ENCODE measurements around the gene LENEP.

LENEP gene

GRCh38 chr1:154955718-154956543, 37.5 kb upstream of the LENEP start, which contains the start of gene PBXIP1:
TSS of gene PBXIP1 (minus strand) at chr1:154956099. CDS start at chr1:154953721, 2,378 bp downstream.
- DNase-seq = peak; percentile 89
- Mint-ChIP-seq H3K4me1 (peaks cover 84% of the 10 kb centered on the region), H3K27me3 (no peaks in the 10 kb centered on the region)

GRCh38 chr1:154956544-154956941, 36.8 kb upstream of the LENEP start:
- peaks cover 41% of the 10 kb centered on the region for H3K36me3 Mint-ChIP-seq
- no peaks in the 10 kb centered on the region for H3K27me3 Mint-ChIP-seq
- no peaks in the 10 kb centered on the region for H3K9me3 Mint-ChIP-seq
- H3K27ac Mint-ChIP-seq = peak overlapping the region; percentile 69
- H3K4me3 Mint-ChIP-seq = peak overlapping the region; percentile 88
- peaks cover 80% of the 10 kb centered on the region for H3K4me1 Mint-ChIP-seq
- DNase-seq = no peak
- CTCF ChIA-PET = interaction anchor here (0.7 to 2.8 kb wide), 4 partner anchors 17 to 101 kb away, joined by 3 to 17 read pairs (median 4); partner anchors contain the start of gene CKS1B

More at GRCh38 chr1:154955718-154956543, 37.5 kb upstream of the LENEP start, which contains the start of gene PBXIP1:
- Mint-ChIP-seq H3K27ac (peak within 1 kb of the TSS; percentile 93), H3K36me3 (peaks cover 41% of the 10 kb centered on the region), H3K9me3 (no peaks in the 10 kb centered on the region), H3K4me3 (peak within 1 kb of the TSS; percentile 88)
- CTCF ChIA-PET = interaction anchor here (0.7 to 2.8 kb wide), 12 partner anchors 18 to 286 kb away, joined by 3 to 17 read pairs (median 4); partner anchors contain the start of gene CKS1B

GRCh38 chr1:154957091-154957657, 36.2 kb upstream of the LENEP start:
- Mint-ChIP-seq H3K4me1 (peaks cover 75% of the 10 kb centered on the region), H3K36me3 (peaks cover 42% of the 10 kb centered on the region), H3K27ac (peak overlapping the region; percentile 69), H3K9me3 (no peaks in the 10 kb centered on the region), H3K4me3 (no peak overlapping the region), H3K27me3 (no peaks in the 10 kb centered on the region)
- DNase-seq = no peak
- CTCF ChIA-PET = no interaction called here

- CTCF ChIA-PET = no interaction called here
Measured at GRCh38 chr1:154958036-154958435, 35.4 kb upstream of the LENEP start.

GRCh38 chr1:154958681-154959425, 34.5 kb upstream of the LENEP start:
- no peak for DNase-seq
- H3K27ac Mint-ChIP-seq = peak overlapping the region; percentile 33
- CTCF ChIA-PET = no interaction called here
- peak overlapping the region; percentile 51 for H3K4me3 Mint-ChIP-seq
- no peaks in the 10 kb centered on the region for H3K9me3 Mint-ChIP-seq
- peaks cover 42% of the 10 kb centered on the region for H3K36me3 Mint-ChIP-seq
- H3K27me3 Mint-ChIP-seq = no peaks in the 10 kb centered on the region
- H3K4me1 Mint-ChIP-seq = peaks cover 74% of the 10 kb centered on the region

More at GRCh38 chr1:154958036-154958435, 35.4 kb upstream of the LENEP start:
- Mint-ChIP-seq H3K27ac (peak overlapping the region; percentile 33), H3K4me1 (peaks cover 74% of the 10 kb centered on the region), H3K9me3 (no peaks in the 10 kb centered on the region), H3K27me3 (no peaks in the 10 kb centered on the region), H3K36me3 (peaks cover 41% of the 10 kb centered on the region), H3K4me3 (no peak overlapping the region)
- DNase-seq = no peak

GRCh38 chr1:154959426-154959780, 34.0 kb upstream of the LENEP start:
- CTCF ChIA-PET = no interaction called here
- Mint-ChIP-seq H3K4me1 (peaks cover 71% of the 10 kb centered on the region), H3K9me3 (no peaks in the 10 kb centered on the region), H3K27ac (peak overlapping the region; percentile 33), H3K4me3 (peak overlapping the region; percentile 96), H3K36me3 (peaks cover 38% of the 10 kb centered on the region), H3K27me3 (no peaks in the 10 kb centered on the region)
- DNase-seq = no peak

GRCh38 chr1:154960446-154961136, 32.8 kb upstream of the LENEP start:
- no peaks in the 10 kb centered on the region for H3K9me3 Mint-ChIP-seq
- no peak for DNase-seq
- H3K27ac Mint-ChIP-seq = peak overlapping the region; percentile 86
- H3K4me3 Mint-ChIP-seq = peak overlapping the region; percentile 96
- H3K36me3 Mint-ChIP-seq = peaks cover 41% of the 10 kb centered on the region
- peaks cover 60% of the 10 kb centered on the region for H3K4me1 Mint-ChIP-seq
- H3K27me3 Mint-ChIP-seq = no peaks in the 10 kb centered on the region
- CTCF ChIA-PET = interaction anchor here (0.7 to 2.5 kb wide), 10 partner anchors 11 to 62 kb away, joined by 3 to 10 read pairs (median 4); partner anchors contain the start of genes CKS1B and SHC1

GRCh38 chr1:154961207-154962155, 31.9 kb upstream of the LENEP start, which contains the start of gene PYGO2:
TSS of gene PYGO2 (minus strand) at chr1:154961782. CDS start at chr1:154961576, 206 bp downstream.
- H3K36me3 Mint-ChIP-seq = peaks cover 46% of the 10 kb centered on the region
- H3K27ac Mint-ChIP-seq = peak within 1 kb of the TSS; percentile 90
- CTCF ChIA-PET = interaction anchor here (0.7 to 2.5 kb wide), 15 partner anchors 10 to 124 kb away, joined by 3 to 10 read pairs (median 4); partner anchors contain the start of genes FLAD1 and SHC1
- peaks cover 52% of the 10 kb centered on the region for H3K4me1 Mint-ChIP-seq
- no peaks in the 10 kb centered on the region for H3K9me3 Mint-ChIP-seq
- peak; percentile 88 for DNase-seq
- H3K4me3 Mint-ChIP-seq = peak within 1 kb of the TSS; percentile 96
- H3K27me3 Mint-ChIP-seq = no peaks in the 10 kb centered on the region

- Mint-ChIP-seq H3K27me3 (no peaks in the 10 kb centered on the region), H3K36me3 (peaks cover 53% of the 10 kb centered on the region), H3K27ac (peak overlapping the region; percentile 90), H3K4me3 (peak overlapping the region; percentile 87), H3K9me3 (no peaks in the 10 kb centered on the region), H3K4me1 (peaks cover 47% of the 10 kb centered on the region)
- peak; percentile 50 for DNase-seq
- CTCF ChIA-PET = interaction anchor here (0.8 to 2.5 kb wide), 9 partner anchors 9 to 123 kb away, joined by 3 to 10 read pairs (median 4); partner anchors contain the start of genes FLAD1 and SHC1
Measured at GRCh38 chr1:154962156-154962749, 31.1 kb upstream of the LENEP start.

- Mint-ChIP-seq H3K36me3 (peaks cover 55% of the 10 kb centered on the region), H3K27ac (peak overlapping the region; percentile 90), H3K9me3 (no peaks in the 10 kb centered on the region), H3K4me1 (peaks cover 49% of the 10 kb centered on the region), H3K4me3 (peak overlapping the region; percentile 87), H3K27me3 (no peaks in the 10 kb centered on the region)
- DNase-seq = no peak
- CTCF ChIA-PET = interaction anchor here (1.2 to 2.1 kb wide), 3 partner anchors 60 to 122 kb away, joined by 4 to 5 read pairs (median 4); no protein-coding TSS in a partner anchor
Measured at GRCh38 chr1:154962795-154963330, 30.5 kb upstream of the LENEP start.

GRCh38 chr1:154963643-154964042, 29.7 kb upstream of the LENEP start:
- no peak for DNase-seq
- CTCF ChIA-PET = interaction anchor here (1.5 kb wide), 1 partner anchor 54 kb away, joined by 6 read pairs; no protein-coding TSS in a partner anchor
- peaks cover 47% of the 10 kb centered on the region for H3K4me1 Mint-ChIP-seq
- peaks cover 52% of the 10 kb centered on the region for H3K36me3 Mint-ChIP-seq
- no peaks in the 10 kb centered on the region for H3K27me3 Mint-ChIP-seq
- H3K9me3 Mint-ChIP-seq = no peaks in the 10 kb centered on the region
- no peak overlapping the region for H3K4me3 Mint-ChIP-seq
- H3K27ac Mint-ChIP-seq = peak overlapping the region; percentile 26

GRCh38 chr1:154964359-154964758, 29.0 kb upstream of the LENEP start:
- Mint-ChIP-seq H3K4me3 (no peak overlapping the region), H3K4me1 (peaks cover 50% of the 10 kb centered on the region), H3K27ac (no peak overlapping the region), H3K27me3 (no peaks in the 10 kb centered on the region), H3K9me3 (no peaks in the 10 kb centered on the region), H3K36me3 (peaks cover 57% of the 10 kb centered on the region)
- DNase-seq = no peak
- CTCF ChIA-PET = interaction anchor here (1.5 kb wide), 1 partner anchor 53 kb away, joined by 6 read pairs; no protein-coding TSS in a partner anchor

All from activated naive CD4-positive, alpha-beta T cell treated with anti-CD3 and anti-CD28 coated beads, Interleukin-2, amount 10 ng/mL, durations not matched to agents 7 days and 5 days (primary cell).